ACC112 (cell line): Measurements from ENCODE around the gene CYP1A1.
A peak's percentile ranks its signal among the peaks of the same experiment; 100 is the strongest.
"Not testable (repeated sequence)": the region's sequence is repeated elsewhere in the genome, so short reads cannot be mapped to it uniquely, and the experiment has no call there.

ENCODE experiments used
- H2AFZ ChIP-seq: fragments of 200-600 bp; sonication (generic); one replicate; pipeline ENCODE4 v1.6.0; 2017; ENCODE audit warnings: antibody characterized with exemption, low read length; ENCODE audit not compliant: unreplicated experiment
- H3K27ac ChIP-seq: fragments of 200-600 bp; sonication (generic); 2 replicates; pipeline ENCODE4 v1.5.1; 2014; ENCODE audit warnings: low read depth, mild to moderate bottlenecking, antibody characterized with exemption, low read length, moderate library complexity
- H3K27me3 ChIP-seq: fragments of 200-600 bp; sonication (generic); 2 replicates; pipeline ENCODE4 v1.6.1; 2014; ENCODE audit warnings: mild to moderate bottlenecking, antibody characterized with exemption, low read length, moderate library complexity, mixed read lengths; ENCODE audit not compliant: insufficient read depth
- H3K36me3 ChIP-seq: fragments of 200-600 bp; sonication (generic); 2 replicates; pipeline ENCODE4 v1.6.1; 2016; ENCODE audit warnings: mild to moderate bottlenecking, antibody characterized with exemption, low read length, moderate library complexity, mixed read lengths; ENCODE audit not compliant: insufficient read depth
- H3K4me1 ChIP-seq: fragments of 200-600 bp; sonication (generic); one replicate; pipeline ENCODE4 v1.6.1; 2016; ENCODE audit warnings: low read length, mixed read lengths; ENCODE audit not compliant: insufficient read depth, unreplicated experiment, control insufficient read depth
- H3K4me3 ChIP-seq: fragments of 200-600 bp; sonication (generic); 2 replicates; pipeline ENCODE4 v1.5.1; 2014; ENCODE audit warnings: mild to moderate bottlenecking, low read depth, low read length
- H3K79me2 ChIP-seq: fragments of 200-600 bp; sonication (generic); one replicate; pipeline ENCODE4 v1.6.0; 2016; ENCODE audit warnings: low read length; ENCODE audit not compliant: control insufficient read depth, unreplicated experiment, insufficient read depth

CYP1A1 gene

DNA sequence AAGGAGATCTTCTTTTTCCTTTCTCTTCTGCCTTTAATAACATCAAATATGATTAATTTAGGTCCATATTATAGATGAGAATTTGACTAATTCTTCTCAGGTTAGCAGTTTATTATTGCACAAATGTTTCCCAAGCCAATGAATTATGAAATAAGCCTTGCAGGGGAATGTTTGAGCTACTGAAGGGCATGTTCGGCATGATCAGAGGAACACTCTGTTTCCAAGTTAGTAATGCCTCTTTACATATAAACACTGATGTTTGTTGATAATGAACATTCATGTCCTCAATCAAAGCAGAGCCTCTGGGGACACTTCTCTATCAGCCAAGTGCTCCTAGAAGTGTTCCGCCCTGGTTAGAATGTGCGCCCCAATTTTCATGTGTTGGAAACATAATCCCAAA lies 10.0 kb upstream of the CYP1A1 start:
- no peaks in the 10 kb centered on the region for H3K79me2 ChIP-seq
- no peaks in the 10 kb centered on the region for H3K36me3 ChIP-seq
- H2AFZ ChIP-seq: no peak overlapping the region
- no peak overlapping the region for H3K4me3 ChIP-seq
- peaks cover 7% of the 10 kb centered on the region for H3K4me1 ChIP-seq
- H3K27me3 ChIP-seq: peaks cover 27% of the 10 kb centered on the region
- H3K27ac ChIP-seq: no peak overlapping the region

DNA sequence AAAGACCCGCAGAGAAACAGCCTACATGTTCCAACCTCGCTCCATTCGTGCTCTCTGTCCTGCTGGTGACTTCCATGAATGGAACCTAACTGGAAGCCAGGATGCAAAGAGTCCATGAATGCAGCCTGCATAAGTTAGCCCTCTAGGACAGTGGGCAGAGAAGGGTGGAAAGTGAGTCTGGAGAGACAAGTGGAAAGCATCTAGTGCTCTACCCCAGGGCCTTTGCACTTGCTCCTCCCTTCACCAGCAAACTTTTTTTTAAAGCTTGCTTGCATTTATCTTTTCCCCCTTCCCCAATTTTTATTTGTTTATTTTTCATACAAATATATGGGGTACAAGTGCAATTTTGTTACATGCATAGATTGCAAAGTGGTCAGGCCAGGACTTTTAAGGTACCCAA lies 7.9 kb upstream of the CYP1A1 start:
- H2AFZ ChIP-seq: no peak overlapping the region
- peaks cover 27% of the 10 kb centered on the region for H3K27me3 ChIP-seq
- H3K79me2 ChIP-seq: no peaks in the 10 kb centered on the region
- H3K36me3 ChIP-seq: no peaks in the 10 kb centered on the region
- H3K27ac ChIP-seq: no peak overlapping the region
- H3K4me1 ChIP-seq: peaks cover 7% of the 10 kb centered on the region
- H3K4me3 ChIP-seq: no peak overlapping the region

DNA sequence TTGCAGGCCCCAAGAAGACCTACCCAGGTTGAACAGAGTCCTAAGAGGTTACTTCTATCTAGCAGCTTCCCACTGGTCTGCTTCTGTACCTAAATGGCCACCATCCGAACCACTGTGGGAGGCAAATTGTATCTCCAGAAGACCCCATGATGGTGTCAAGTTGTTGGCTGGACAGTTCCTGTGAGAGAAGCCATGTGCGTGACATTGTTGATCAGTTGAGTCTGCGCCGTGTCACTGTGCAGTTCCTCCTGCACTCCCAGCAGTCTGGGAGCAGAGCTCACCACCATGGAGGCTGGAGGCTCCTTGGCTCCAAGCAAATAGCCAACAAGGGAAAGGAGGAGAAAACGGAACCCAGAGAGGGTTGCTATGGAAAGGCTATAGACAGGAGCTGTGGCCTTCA lies 7.5 kb upstream of the CYP1A1 start:
- Histone ChIP-seq H3K27me3 (peaks cover 27% of the 10 kb centered on the region), H3K36me3 (no peaks in the 10 kb centered on the region), H3K4me3 (no peak overlapping the region), H3K4me1 (peaks cover 7% of the 10 kb centered on the region), H2AFZ (no peak overlapping the region), H3K79me2 (no peaks in the 10 kb centered on the region), H3K27ac (no peak overlapping the region)

DNA sequence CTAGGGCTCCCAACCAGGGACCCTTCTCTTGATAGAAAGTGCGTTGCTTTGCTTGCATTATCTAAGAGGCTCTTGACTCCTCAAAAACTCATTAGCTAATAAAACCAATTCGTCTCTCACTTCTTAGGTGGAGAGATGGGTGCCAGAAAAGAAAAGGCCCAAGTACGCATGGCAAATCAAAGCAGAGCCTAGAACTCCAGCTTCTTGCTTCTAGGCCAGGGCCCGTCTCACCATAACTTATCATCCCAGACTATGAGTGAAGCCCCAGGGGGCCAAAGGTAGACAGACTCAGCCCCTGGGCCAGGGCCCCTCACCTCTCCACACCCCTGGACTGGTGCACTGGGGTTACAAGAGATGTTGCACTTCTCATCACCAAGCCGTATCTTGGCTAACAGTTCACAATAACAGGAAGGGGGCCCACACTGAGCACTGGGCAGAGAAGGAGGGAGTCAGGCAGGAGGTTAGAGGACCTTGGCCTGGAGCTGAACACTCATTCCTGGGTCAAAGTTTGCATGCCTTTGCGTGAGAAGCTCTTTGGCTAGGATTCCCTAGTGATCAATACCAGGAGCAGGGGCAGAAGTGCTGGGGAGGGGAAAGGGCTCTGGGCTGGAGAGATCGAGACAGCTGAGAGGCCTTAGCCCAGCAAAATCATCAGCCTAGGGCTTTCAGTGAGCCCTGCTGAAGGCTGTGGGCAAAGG lies 5.4 kb upstream of the CYP1A1 start:
- no peaks in the 10 kb centered on the region for H3K36me3 ChIP-seq

DNA sequence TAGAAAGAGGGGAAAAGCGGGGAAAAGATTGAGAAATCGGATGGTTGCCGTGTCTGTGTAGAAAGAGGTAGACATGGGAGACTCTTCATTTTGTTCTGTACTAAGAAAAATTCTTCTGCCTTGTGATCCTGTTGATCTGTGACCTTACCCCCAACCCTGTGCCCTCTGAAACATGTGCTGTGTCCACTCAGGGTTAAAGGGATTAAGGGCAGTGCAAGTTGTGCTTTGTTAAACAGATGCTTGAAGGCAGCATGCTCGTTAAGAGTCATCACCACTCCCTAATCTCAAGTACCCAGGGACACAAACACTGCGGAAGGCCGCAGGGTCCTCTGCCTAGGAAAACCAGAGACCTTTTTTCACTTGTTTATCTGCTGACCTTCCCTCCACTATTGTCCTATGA lies 4.0 kb upstream of the CYP1A1 start:
- H3K27ac ChIP-seq, H3K36me3 ChIP-seq, H2AFZ ChIP-seq, H3K79me2 ChIP-seq, H3K27me3 ChIP-seq, H3K4me3 ChIP-seq: not testable (repeated sequence)
- H3K4me1 ChIP-seq: peaks cover 13% of the 10 kb centered on the region

More for the DNA sequence above, 5.4 kb upstream of the CYP1A1 start:
- Histone ChIP-seq H3K79me2 (no peaks in the 10 kb centered on the region), H2AFZ (no peak overlapping the region), H3K27me3 (peaks cover 20% of the 10 kb centered on the region), H3K27ac (no peak overlapping the region), H3K4me1 (peaks cover 13% of the 10 kb centered on the region), H3K4me3 (no peak overlapping the region)

DNA sequence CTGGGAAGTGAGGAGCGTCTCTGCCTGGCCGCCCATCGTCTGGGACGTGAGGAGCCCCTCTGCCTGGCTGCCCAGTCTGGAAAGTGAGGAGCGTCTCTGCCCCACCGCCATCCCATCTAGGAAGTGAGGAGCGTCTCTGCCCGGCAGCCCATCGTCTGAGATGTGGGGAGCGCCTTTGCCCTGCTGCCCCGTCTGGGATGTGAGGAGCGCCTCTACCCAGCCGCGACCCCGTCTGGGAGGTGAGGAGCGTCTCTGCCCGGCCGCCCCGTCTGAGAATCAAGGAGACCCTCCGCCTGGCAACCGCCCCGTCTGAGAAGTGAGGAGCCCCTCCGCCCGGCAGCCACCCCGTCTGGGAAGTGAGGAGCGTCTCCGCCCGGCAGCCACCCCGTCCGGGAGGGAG lies 3.4 kb upstream of the CYP1A1 start:
- H3K79me2 ChIP-seq, H3K27ac ChIP-seq, H3K27me3 ChIP-seq, H3K36me3 ChIP-seq, H3K4me3 ChIP-seq, H2AFZ ChIP-seq: not testable (repeated sequence)
- H3K4me1 ChIP-seq: peaks cover 13% of the 10 kb centered on the region

DNA sequence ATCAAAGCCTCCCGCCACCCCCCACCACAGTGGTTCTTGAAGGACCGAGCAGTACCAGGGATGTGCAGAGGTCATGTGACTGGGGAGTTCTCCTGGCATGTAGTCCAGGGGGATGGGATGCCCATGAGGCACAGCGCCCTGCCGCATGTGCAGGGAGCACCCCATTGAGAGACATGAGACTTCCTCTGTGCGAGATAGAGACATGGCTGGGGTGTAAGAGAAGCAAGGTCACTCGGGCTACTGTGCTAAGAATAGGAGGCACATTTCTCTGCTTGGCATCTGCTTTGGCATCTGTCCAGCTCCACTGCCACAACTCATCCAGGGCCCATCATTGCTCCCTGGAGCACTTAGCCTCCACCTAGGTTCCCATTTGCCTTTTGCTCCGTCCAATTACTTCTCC lies 2.4 kb upstream of the CYP1A1 start:
- Histone ChIP-seq H3K4me1 (peaks cover 13% of the 10 kb centered on the region), H3K79me2 (no peaks in the 10 kb centered on the region), H3K27ac (no peak overlapping the region), H2AFZ (no peak overlapping the region), H3K36me3 (no peaks in the 10 kb centered on the region), H3K4me3 (no peak overlapping the region), H3K27me3 (peaks cover 7% of the 10 kb centered on the region; the same call in 1 of the 2 replicates)

DNA sequence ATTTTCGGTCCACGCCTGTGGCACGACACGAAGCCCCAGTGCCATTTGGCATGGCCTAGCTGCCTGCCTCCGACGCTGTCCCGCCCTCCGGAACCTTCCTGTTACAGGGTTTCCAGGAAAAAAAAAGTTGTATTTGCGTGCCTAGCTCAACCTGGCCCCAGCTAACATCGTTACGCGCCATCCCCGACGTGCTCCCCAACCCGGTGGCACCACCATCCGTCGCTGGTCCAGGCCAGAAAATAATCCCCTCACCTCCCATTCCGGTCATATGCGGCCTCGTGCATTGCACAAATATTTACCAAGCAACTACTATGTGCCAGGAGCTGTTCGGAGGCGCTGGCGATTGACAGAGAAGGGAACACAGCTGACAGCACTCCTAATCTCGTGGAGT lies 1.4 kb upstream of the CYP1A1 start:
- Histone ChIP-seq H3K4me3 (peak overlapping the region; percentile 78), H3K27ac (no peak overlapping the region), H3K27me3 (peaks cover 7% of the 10 kb centered on the region; the same call in 1 of the 2 replicates), H3K4me1 (peaks cover 13% of the 10 kb centered on the region), H3K36me3 (no peaks in the 10 kb centered on the region), H3K79me2 (no peaks in the 10 kb centered on the region), H2AFZ (peak overlapping the region; percentile 53)

DNA sequence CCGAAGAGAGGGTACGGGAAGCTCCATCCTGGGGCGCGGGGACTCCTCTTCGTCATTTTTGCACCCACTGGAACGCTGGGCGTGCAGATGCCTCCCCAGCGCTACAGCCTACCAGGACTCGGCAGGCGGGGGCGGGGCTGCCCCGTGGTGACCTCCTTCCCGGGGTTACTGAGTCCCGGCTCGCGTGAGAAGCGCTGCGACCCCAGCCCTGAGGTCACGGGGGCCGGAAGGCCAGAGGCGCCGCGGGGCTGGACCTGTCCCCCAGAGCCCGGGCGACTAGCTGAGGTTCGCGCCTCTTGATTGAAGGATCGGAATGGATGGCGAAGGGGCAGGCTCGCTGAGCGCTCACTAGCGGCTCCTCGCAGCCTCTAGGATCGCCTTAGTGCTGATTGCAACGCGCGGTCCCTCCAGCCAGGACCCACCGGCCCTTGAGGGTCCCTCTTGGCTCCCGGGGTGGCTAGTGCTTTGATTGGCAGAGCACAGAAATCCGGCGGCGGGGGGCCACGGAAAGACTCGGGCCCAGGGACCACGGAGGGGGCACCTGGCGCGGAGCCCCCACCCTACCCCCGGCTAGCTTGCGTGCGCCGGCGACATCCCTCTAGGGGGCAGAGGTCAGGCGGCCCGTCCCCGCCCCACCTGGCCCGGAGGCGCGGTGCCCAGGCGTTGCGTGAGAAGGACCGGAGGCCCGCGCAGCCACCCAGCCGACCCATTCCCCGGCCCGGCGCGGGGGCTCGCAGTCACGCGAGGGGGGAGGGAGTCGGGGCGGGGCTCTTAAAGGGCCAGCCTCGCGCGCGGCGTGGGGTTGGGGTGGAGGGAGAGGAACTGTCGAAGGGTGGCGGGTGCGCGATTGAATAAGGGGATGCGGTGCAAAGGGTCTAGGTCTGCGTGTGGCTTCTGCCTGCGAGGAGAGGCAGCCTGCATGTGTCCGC lies 781 bp upstream of the CYP1A1 start:
- Histone ChIP-seq H3K27me3 (peaks cover 7% of the 10 kb centered on the region; the same call in 1 of the 2 replicates), H3K27ac (peak overlapping the region; percentile 58; the same call in 1 of the 2 replicates), H3K36me3 (no peaks in the 10 kb centered on the region), H3K4me3 (peak overlapping the region; percentile 78), H3K79me2 (no peaks in the 10 kb centered on the region), H3K4me1 (peaks cover 11% of the 10 kb centered on the region), H2AFZ (peak overlapping the region; percentile 83)

DNA sequence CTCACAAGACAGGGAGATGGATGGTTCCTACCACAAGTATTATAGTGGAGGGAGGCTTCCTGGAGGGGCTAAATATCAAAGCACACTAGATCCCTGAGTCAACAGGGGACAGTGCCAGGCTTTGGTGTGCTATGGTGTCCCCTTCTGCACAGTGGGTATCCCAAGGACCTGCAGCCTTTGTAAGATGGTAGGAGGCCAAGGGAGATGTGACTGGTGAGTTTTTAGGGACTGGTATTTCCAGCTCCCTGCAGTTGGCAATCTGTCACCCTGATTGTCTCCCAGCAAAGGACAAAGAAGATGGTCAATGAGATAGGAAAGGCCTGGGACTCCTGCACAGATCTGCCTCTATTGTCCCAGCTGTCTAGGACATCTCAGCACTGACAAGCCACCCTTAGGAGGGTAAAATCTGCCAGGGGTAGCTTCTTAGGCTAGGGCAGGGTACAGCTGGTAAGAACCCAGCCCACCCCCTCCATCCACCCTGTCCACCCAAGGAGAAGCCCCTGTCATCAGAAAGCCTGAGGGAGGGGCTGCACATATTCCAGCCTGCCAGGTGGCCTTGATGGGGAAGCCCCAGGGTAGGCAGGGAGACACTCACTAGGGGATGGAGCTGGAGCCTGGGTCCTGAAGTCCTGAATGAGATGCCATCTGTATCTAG lies 631 bp downstream of the CYP1A1 start:
- Histone ChIP-seq H3K36me3 (no peaks in the 10 kb centered on the region), H3K27ac (no peak overlapping the region), H3K27me3 (peaks cover 7% of the 10 kb centered on the region; the same call in 1 of the 2 replicates), H2AFZ (no peak overlapping the region), H3K4me1 (peaks cover 6% of the 10 kb centered on the region), H3K4me3 (no peak overlapping the region), H3K79me2 (no peaks in the 10 kb centered on the region)
